ENCODE measurements around the gene SLC16A13. TPM values are rescaled to one million over a fixed set of nuclear protein-coding genes. Genes with fewer than 3 reads are reported as not detected.

The SLC16A13 gene
- total RNA-seq, 2 donors from 2014 or later: 1.6 TPM; not detected in 1

- no peak for ATAC-seq
- H3K4me1 ChIP-seq: no peaks in the 10 kb centered on the region
- 84 to 85% methylated on average over 4 of the region's 4 CpGs for WGBS, 2 donors
- H3K4me3 ChIP-seq: no peak overlapping the region
- no peaks in the 10 kb centered on the region for H3K27me3 ChIP-seq
- no peak for DNase-seq
- H3K36me3 ChIP-seq (replicated peaks in 1 of 2; ENCODE audit: insufficient read depth in 1 of 2, low read depth in 2 of 2): no peaks in the 10 kb centered on the region
- TF ChIP-seq POLR2A (IDR thresholded peaks at IDR 0.05): no peak
- no peak for TF ChIP-seq CTCF (IDR thresholded peaks at IDR 0.05)
- intact Hi-C loops (cut with DNase I): no loop called here
- no peak overlapping the region for H3K27ac ChIP-seq
- H3K9me3 ChIP-seq: no peaks in the 10 kb centered on the region
Observed at GRCh38 chr17:7056386-7056785, 20.6 kb downstream of the SLC16A13 start.

- H3K36me3 ChIP-seq (replicated peaks in 1 of 2; ENCODE audit: insufficient read depth in 1 of 2, low read depth in 2 of 2): no peaks in the 10 kb centered on the region
- DNase-seq (no peak), ATAC-seq (no peak)
- 54 to 62% methylated on average over 7 of the region's 7 CpGs for WGBS, 2 donors
- no peaks in the 10 kb centered on the region for H3K4me1 ChIP-seq
- intact Hi-C loops (cut with DNase I): no loop called here
- no peaks in the 10 kb centered on the region for H3K27me3 ChIP-seq
- no peak overlapping the region for H3K4me3 ChIP-seq
- TF ChIP-seq CTCF (IDR thresholded peaks at IDR 0.05) (no peak), POLR2A (IDR thresholded peaks at IDR 0.05) (no peak)
- no peaks in the 10 kb centered on the region for H3K9me3 ChIP-seq
- H3K27ac ChIP-seq: no peak overlapping the region
Observed at GRCh38 chr17:7058831-7059447, 23.1 kb downstream of the SLC16A13 start.

GRCh38 chr17:7060165-7060891, 24.5 kb downstream of the SLC16A13 start:
- ATAC-seq: no peak
- Histone ChIP-seq H3K9me3 (no peaks in the 10 kb centered on the region), H3K27me3 (no peaks in the 10 kb centered on the region), H3K4me1 (no peaks in the 10 kb centered on the region), H3K4me3 (no peak overlapping the region), H3K36me3 (replicated peaks in 1 of 2; ENCODE audit: insufficient read depth in 1 of 2, low read depth in 2 of 2) (no peaks in the 10 kb centered on the region), H3K27ac (no peak overlapping the region)
- intact Hi-C loops (cut with DNase I): loop anchor here (10.0 kb wide), 1 partner anchor 224 kb away; the partner anchor contains the start of gene SLC2A4
- 42 to 43% methylated on average over 6 of the region's 6 CpGs for WGBS, 2 donors
- TF ChIP-seq CTCF (IDR thresholded peaks at IDR 0.05) (no peak), POLR2A (IDR thresholded peaks at IDR 0.05) (no peak)
- DNase-seq: no peak

DNA sequence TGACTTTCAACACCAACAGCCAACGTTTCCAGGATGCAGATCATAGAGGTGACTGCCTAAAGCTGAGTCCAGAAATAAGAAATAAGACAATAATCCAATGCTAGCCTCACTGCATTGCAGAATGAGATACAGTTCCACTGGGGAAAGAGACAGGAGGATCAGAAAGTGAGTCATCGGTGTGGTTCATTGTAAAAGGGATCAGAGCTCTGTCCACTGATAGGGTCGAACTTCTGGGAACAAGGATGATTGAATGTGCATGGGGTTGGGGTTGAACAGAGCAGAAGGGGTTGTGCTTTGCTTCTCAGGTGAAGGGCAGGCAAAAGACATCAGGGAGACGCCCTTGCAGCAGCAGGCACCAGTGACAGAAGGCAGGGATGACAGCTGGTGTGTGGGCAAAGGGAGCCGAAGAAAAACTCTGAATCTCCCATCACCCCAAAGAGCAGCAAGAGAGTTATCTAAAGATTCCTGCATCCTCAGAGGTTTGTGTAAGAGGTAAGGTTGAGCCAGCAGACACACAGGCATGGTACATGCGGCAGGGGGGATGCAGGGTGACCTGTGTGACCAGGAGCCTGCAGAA, 27.8 kb downstream of the SLC16A13 start:
- Histone ChIP-seq H3K4me3 (no peak overlapping the region), H3K27ac (no peak overlapping the region), H3K36me3 (replicated peaks in 1 of 2; ENCODE audit: insufficient read depth in 1 of 2, low read depth in 2 of 2) (no peaks in the 10 kb centered on the region), H3K9me3 (peaks cover 0 to 12% (median 0%) of the 10 kb centered on the region in 3 donors), H3K4me1 (no peaks in the 10 kb centered on the region), H3K27me3 (no peaks in the 10 kb centered on the region)
- WGBS, 2 donors: 50 to 56% methylated on average over 6 of the region's 6 CpGs
- intact Hi-C loops (cut with DNase I): loop anchor here (10.0 kb wide), 1 partner anchor 221 kb away; the partner anchor contains the start of gene SLC2A4
- TF ChIP-seq POLR2A (IDR thresholded peaks at IDR 0.05): no peak
- TF ChIP-seq CTCF (IDR thresholded peaks at IDR 0.05): no peak
- no peak for ATAC-seq
- DNase-seq: no peak

Data from body of pancreas (tissue), 4 donors.